AG04450 (cell line): ENCODE results near the gene LHX2. TPM values are rescaled to one million over a fixed set of nuclear protein-coding genes. Genes with fewer than 3 reads are reported as not detected.
A peak's percentile ranks its signal among the peaks of the same experiment; 100 is the strongest.

ENCODE experiments used
- CTCF ChIA-PET: fragments of 300-600, 350-600 bp; formaldehyde crosslinking; extraction: SDS; loops from one replicate; lab custom pipeline; 2022; ENCODE audit warnings: antibody characterized with exemption, inconsistent platforms; lab: Charles Lee
- POLR2A ChIA-PET: fragments of 350-600 bp; formaldehyde crosslinking; extraction: SDS; loops from one replicate; lab custom pipeline; 2021; ENCODE audit warnings: antibody characterized with exemption, inconsistent platforms; lab: Yijun Ruan, JAX
- DNase-seq: peaks from one replicate; pipeline ENCODE4 v3.0.0-alpha.2; 2011; ENCODE audit warnings: low read depth, low spot score
- H3K27ac ChIP-seq: one replicate; pipeline ENCODE4 v1.5.1; 2012; ENCODE audit warnings: low read depth, low read length, control low read depth
- H3K27me3 ChIP-seq: one replicate; pipeline ENCODE4 v1.6.0; 2012; ENCODE audit warnings: low read length; ENCODE audit not compliant: control insufficient read depth, insufficient read depth
- H3K4me3 ChIP-seq: 2 replicates; pipeline ENCODE4 v1.5.1; 2011; ENCODE audit warnings: mild to moderate bottlenecking, low read depth, low read length, control low read depth
- H3K9me3 ChIP-seq: 2 replicates; pipeline ENCODE4 v1.5.1; 2012; ENCODE audit warnings: low read length; ENCODE audit not compliant: control insufficient read depth, insufficient read depth
- CTCF ChIP-seq: IDR thresholded peaks from 2 replicates; pipeline ENCODE4 v1.5.1; 2011; ENCODE audit warnings: low read depth, low read length, control low read depth, inconsistent platforms
- polyA plus RNA-seq: library from polyadenylated mRNA; depleted of rRNA; stranded (reverse); fragments of >200 nt; gene quantifications from 2 replicates; pipeline ENCODE4 v1.2.3, GENCODE V29; 2011

LHX2 gene
- polyA plus RNA-seq, 1 experiment: not detected

DNA sequence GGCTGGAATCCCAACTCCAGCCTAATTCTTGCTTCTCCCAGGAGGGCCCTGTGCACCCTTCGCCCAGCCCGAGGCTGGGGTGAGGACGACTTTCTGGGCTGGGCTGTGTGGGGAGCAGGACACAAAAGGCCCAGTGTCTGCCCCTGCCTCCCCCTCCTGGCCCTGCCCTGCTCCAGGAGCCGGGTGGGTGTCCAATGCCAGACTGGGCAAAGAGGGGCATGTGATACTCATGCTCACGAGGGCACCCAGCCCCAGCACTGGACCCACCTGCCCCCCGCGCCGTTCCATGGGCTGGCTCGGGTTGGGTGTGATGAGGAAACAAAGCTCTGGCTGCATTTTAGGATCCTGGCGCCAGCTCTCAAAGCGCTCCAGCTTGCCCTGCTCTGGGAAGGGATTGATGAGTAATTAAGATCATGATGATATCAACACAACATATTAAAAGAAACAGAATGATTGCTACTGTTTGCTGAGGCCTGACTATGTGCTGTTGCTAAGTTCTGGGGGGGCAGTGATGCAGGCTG, 30.7 kb downstream of the LHX2 start:
- Histone ChIP-seq H3K27me3 (peaks cover 81% of the 10 kb centered on the region), H3K9me3 (no peaks in the 10 kb centered on the region; the same call in 1 of the 2 replicates), H3K4me3 (no peak overlapping the region), H3K27ac (no peak overlapping the region)
- DNase-seq: no peak
- no peak for TF ChIP-seq CTCF
- ChIA-PET POLR2A (no interaction called here), CTCF (interaction anchor here (4.9 kb wide), 1 partner anchor 500 kb away, joined by 63 read pairs; no protein-coding TSS in a partner anchor)

- Histone ChIP-seq H3K4me3 (no peak overlapping the region), H3K27ac (no peak overlapping the region), H3K27me3 (peaks cover 64% of the 10 kb centered on the region), H3K9me3 (no peaks in the 10 kb centered on the region; the same call in 1 of the 2 replicates)
- no peak for DNase-seq
- no peak for TF ChIP-seq CTCF
- POLR2A ChIA-PET: no interaction called here
- CTCF ChIA-PET: no interaction called here
Observed at GRCh38 chr9:124044448-124044847, 32.9 kb downstream of the LHX2 start.

DNA sequence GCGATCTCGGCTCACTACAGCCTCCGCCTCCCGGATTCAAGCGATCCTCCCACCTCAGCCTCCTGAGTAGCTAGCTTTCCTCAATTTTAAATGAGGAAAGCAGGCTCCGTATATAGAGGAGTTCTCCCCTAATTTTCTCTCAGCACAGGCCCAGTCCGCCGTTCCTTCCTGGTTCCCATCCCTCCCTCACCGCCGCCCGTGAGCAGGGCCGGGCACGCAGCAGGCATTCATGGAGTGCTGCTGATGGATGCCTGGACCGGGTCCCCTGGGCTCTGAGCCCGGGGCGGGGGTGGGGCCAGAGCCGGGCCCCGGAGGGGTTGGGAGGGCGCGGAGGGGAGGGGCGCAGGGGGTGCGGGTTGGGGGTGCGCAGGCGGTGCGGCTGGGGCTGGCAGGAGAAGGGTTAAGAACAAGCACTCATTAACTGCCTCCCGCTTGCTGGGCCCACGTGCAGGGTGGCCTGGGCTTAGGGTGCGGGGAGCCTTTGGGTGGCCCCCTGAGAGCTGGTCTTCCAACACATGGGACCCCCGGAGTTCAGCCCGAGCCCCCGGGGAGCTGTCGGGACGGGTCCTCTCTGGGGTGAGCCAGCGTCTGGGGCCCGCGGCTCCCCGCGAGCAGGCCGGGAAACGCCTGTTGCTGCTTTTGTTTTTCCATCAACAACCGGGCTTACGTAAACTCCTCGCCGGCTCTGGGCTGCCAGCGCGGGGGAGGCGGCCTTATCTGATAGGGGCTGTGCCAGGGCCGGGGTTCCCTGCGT, 33.7 kb downstream of the LHX2 start:
- TF ChIP-seq CTCF: no peak
- no peaks in the 10 kb centered on the region; the same call in 1 of the 2 replicates for H3K9me3 ChIP-seq
- peak overlapping the region; percentile 41 for H3K4me3 ChIP-seq
- DNase-seq: no peak
- POLR2A ChIA-PET: no interaction called here
- H3K27ac ChIP-seq: no peak overlapping the region
- CTCF ChIA-PET: no interaction called here
- H3K27me3 ChIP-seq: peaks cover 56% of the 10 kb centered on the region

GRCh38 chr9:124045830-124046177, 34.2 kb downstream of the LHX2 start:
- Histone ChIP-seq H3K9me3 (no peaks in the 10 kb centered on the region; the same call in 1 of the 2 replicates), H3K27me3 (peaks cover 56% of the 10 kb centered on the region), H3K4me3 (peak overlapping the region; percentile 41), H3K27ac (no peak overlapping the region)
- POLR2A ChIA-PET: no interaction called here
- CTCF ChIA-PET: no interaction called here
- no peak for TF ChIP-seq CTCF
- no peak for DNase-seq

GRCh38 chr9:124046189-124046588, 34.6 kb downstream of the LHX2 start:
- H3K9me3 ChIP-seq: no peaks in the 10 kb centered on the region; the same call in 1 of the 2 replicates
- no peak for TF ChIP-seq CTCF
- H3K4me3 ChIP-seq: no peak overlapping the region
- no peak overlapping the region for H3K27ac ChIP-seq
- DNase-seq: no peak
- POLR2A ChIA-PET: no interaction called here
- CTCF ChIA-PET: no interaction called here
- H3K27me3 ChIP-seq: peaks cover 56% of the 10 kb centered on the region
